Measurements from ENCODE around the gene AKNA.
"Not testable (repeated sequence)": the region's sequence is repeated elsewhere in the genome, so short reads cannot be mapped to it uniquely, and the experiment has no call there.

- not testable (repeated sequence) for TF ChIP-seq SIN3A (IDR thresholded peaks at IDR 0.05; ENCODE audit: borderline replicate concordance, insufficient read depth, low read depth, low read length); POLR2AphosphoS5 (IDR thresholded peaks at IDR 0.05; ENCODE audit: low read depth, low read length); TCF7L2 (IDR thresholded peaks at IDR 0.05; ENCODE audit: low read depth, low read length)
- TF ChIP-seq, protein P1, sequence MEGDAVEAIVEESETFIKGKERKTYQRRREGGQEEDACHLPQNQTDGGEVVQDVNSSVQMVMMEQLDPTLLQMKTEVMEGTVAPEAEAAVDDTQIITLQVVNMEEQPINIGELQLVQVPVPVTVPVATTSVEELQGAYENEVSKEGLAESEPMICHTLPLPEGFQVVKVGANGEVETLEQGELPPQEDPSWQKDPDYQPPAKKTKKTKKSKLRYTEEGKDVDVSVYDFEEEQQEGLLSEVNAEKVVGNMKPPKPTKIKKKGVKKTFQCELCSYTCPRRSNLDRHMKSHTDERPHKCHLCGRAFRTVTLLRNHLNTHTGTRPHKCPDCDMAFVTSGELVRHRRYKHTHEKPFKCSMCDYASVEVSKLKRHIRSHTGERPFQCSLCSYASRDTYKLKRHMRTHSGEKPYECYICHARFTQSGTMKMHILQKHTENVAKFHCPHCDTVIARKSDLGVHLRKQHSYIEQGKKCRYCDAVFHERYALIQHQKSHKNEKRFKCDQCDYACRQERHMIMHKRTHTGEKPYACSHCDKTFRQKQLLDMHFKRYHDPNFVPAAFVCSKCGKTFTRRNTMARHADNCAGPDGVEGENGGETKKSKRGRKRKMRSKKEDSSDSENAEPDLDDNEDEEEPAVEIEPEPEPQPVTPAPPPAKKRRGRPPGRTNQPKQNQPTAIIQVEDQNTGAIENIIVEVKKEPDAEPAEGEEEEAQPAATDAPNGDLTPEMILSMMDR (IDR thresholded peaks at IDR 0.05): not testable (repeated sequence)
Observed at GRCh38 chr9:114322831-114323531, 64.8 kb downstream of the AKNA start, which contains the start of gene ORM1.
